ENCODE results near the gene PKP4. TPM values are rescaled to one million over a fixed set of nuclear protein-coding genes. Genes with fewer than 3 reads are reported as not detected.
"Not testable (repeated sequence)": the region's sequence is repeated elsewhere in the genome, so short reads cannot be mapped to it uniquely, and the experiment has no call there.

Gene PKP4
- total and polyA plus RNA-seq, 9 donors, result 22.7 to 60.9 (median 46.6) TPM

DNA sequence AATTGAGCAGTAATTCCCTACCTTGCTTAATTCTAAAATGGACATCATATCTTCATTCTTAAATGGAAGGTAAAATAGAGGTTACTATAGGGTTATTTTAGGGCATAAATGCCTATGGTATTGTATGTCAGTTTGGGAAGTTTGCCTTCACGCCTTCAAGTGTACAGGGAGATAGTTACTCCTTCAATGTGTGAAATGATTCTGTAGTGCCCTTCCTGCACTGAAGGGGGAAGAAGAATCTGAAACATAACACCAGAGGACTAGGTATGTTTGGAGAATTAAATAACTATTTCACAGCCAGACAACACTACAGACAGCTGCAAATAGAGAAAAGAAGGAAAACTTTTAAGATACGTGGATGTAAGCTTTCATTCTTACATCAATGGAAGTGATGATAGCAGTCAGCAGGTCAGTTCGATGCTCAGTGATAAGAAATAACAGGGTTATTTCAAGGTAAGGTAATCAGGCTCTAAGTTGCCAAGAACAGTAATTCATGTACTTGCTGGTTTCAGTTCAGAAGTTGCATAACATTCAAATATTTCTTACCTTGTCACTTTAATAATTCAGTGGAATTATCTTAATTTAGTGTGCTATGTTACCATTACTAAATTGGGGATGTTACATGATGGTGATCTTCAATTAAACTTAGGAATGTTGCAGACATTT, 4.0 kb downstream of the PKP4 start:
- 43 to 46% (median 45%) methylated on average over 3 of the region's 3 CpGs for WGBS, 3 donors
- Histone ChIP-seq H3K27ac (no peak overlapping the region), H3K27me3 (no peaks in the 10 kb centered on the region), H3K4me1 (ENCODE audit: insufficient read depth) (peaks cover 3% of the 10 kb centered on the region), H3K4me3 (no peak overlapping the region), H3K9me3 (no peaks in the 10 kb centered on the region), H3K36me3 (no peaks in the 10 kb centered on the region)
- intact Hi-C loops (cut with DNase I), result no loop called here
- TF ChIP-seq EP300 (IDR thresholded peaks at IDR 0.05) (no peak), POLR2A (IDR thresholded peaks at IDR 0.05) (no peak)
- TF ChIP-seq, protein P1, sequence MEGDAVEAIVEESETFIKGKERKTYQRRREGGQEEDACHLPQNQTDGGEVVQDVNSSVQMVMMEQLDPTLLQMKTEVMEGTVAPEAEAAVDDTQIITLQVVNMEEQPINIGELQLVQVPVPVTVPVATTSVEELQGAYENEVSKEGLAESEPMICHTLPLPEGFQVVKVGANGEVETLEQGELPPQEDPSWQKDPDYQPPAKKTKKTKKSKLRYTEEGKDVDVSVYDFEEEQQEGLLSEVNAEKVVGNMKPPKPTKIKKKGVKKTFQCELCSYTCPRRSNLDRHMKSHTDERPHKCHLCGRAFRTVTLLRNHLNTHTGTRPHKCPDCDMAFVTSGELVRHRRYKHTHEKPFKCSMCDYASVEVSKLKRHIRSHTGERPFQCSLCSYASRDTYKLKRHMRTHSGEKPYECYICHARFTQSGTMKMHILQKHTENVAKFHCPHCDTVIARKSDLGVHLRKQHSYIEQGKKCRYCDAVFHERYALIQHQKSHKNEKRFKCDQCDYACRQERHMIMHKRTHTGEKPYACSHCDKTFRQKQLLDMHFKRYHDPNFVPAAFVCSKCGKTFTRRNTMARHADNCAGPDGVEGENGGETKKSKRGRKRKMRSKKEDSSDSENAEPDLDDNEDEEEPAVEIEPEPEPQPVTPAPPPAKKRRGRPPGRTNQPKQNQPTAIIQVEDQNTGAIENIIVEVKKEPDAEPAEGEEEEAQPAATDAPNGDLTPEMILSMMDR (IDR thresholded peaks at IDR 0.05), result no peak
- no peak for DNase-seq

GRCh38 chr2:158463496-158464095, 6.8 kb downstream of the PKP4 start:
- Histone ChIP-seq H3K27me3 (no peaks in the 10 kb centered on the region), H3K27ac (no peak overlapping the region), H3K36me3 (no peaks in the 10 kb centered on the region), H3K9me3 (no peaks in the 10 kb centered on the region), H3K4me3 (no peak overlapping the region), H3K4me1 (ENCODE audit: insufficient read depth) (peaks cover 3% of the 10 kb centered on the region)
- TF ChIP-seq EP300 (IDR thresholded peaks at IDR 0.05), result no peak
- TF ChIP-seq, protein P1 (IDR thresholded peaks at IDR 0.05), result no peak
- no peak for TF ChIP-seq POLR2A (IDR thresholded peaks at IDR 0.05)
- intact Hi-C loops (cut with DNase I), result no loop called here
- WGBS, 3 donors, result 84 to 91% (median 90%) methylated on average over 6 of the region's 6 CpGs
- DNase-seq, result no peak

DNA sequence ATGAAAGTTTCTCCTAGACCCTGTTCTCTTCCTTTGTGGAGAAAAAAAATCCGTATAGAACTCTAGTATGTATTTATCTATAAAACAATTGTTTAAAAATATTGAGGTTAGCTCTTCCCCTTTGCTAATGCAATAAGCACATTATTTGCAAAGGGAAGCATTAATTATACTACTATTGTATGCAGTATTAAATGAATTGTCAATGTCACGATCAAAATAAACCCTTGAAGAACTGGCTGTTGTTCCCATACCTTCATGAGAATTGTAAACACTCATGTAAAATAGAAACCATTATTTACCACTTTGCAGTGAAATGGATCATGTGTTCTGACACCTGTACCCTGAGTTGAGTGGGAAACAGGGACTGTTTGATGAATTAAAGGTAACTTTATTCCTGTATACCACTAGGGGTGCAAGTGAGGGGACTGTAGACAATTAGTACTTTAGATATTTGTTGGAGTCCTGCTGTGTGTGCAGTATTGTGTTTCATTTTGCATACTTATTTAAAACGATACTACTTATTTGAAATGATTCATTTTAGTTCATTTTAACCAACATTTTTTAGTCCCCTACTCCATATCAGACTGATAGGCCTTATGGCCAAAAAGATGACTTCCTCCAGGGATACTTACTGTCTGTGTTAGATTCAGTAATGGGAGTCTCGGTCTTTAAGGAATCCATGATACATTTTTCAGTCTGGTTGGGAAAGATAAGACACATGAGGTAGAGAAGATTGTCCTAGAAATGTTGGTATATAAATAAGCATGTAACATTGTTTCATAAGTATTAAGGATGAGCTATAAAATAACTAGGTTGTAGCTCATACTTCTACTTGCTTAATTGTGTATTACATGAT, 7.9 kb downstream of the PKP4 start:
- TF ChIP-seq EP300 (IDR thresholded peaks at IDR 0.05) (no peak), POLR2A (IDR thresholded peaks at IDR 0.05) (no peak)
- Histone ChIP-seq H3K27ac (no peak overlapping the region), H3K9me3 (no peaks in the 10 kb centered on the region), H3K36me3 (no peaks in the 10 kb centered on the region), H3K4me3 (no peak overlapping the region), H3K27me3 (no peaks in the 10 kb centered on the region), H3K4me1 (ENCODE audit: insufficient read depth) (peaks cover 2% of the 10 kb centered on the region)
- 74 to 77% (median 76%) methylated on average over 4 of the region's 4 CpGs for WGBS, 3 donors
- intact Hi-C loops (cut with DNase I), result no loop called here
- DNase-seq, result no peak

GRCh38 chr2:158467248-158467647, 10.5 kb downstream of the PKP4 start:
- no peak overlapping the region for H3K4me3 ChIP-seq
- peaks cover 1% of the 10 kb centered on the region for H3K4me1 ChIP-seq (ENCODE audit: insufficient read depth)
- no peak for TF ChIP-seq POLR2A (IDR thresholded peaks at IDR 0.05)
- TF ChIP-seq, protein P1 (IDR thresholded peaks at IDR 0.05), result no peak
- no peak for TF ChIP-seq EP300 (IDR thresholded peaks at IDR 0.05)
- intact Hi-C loops (cut with DNase I), result no loop called here
- WGBS, 3 donors, result 96 to 98% (median 97%) methylated on average over 4 of the region's 4 CpGs
- H3K9me3 ChIP-seq, result no peaks in the 10 kb centered on the region
- no peak overlapping the region for H3K27ac ChIP-seq
- no peaks in the 10 kb centered on the region for H3K27me3 ChIP-seq
- DNase-seq, result no peak
- no peaks in the 10 kb centered on the region for H3K36me3 ChIP-seq

- WGBS, 3 donors, result 94 to 99% (median 99%) methylated on average over 3 of the region's 3 CpGs
- intact Hi-C loops (cut with DNase I), result not testable (repeated sequence)
Observed at GRCh38 chr2:158472829-158473228, 16.1 kb downstream of the PKP4 start.

DNA sequence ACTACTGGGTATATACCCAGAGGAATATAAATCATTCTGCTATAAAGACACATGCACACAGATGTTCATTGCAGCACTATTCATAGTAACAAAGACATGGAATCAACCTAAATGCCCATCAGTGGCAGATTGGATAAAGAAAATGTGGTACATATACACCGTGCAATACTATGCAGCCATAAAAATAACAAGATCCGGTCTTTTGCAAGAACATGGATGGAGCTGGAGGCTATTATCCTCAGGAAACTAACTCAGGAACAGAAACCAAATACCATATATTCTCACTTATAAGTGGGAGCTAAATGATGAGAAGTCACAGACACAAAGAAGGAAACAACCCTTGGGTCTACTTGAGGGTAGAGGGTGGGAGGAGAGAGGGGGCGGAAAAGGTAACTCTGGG, 16.5 kb downstream of the PKP4 start:
- DNase-seq; intact Hi-C loops (cut with DNase I); H3K27ac ChIP-seq; H3K9me3 ChIP-seq; H3K4me1 ChIP-seq (ENCODE audit: insufficient read depth); H3K4me3 ChIP-seq; H3K36me3 ChIP-seq; H3K27me3 ChIP-seq: not testable (repeated sequence)
- 97 to 99% (median 97%) methylated on average over 3 of the region's 3 CpGs for WGBS, 3 donors

More at GRCh38 chr2:158472829-158473228, 16.1 kb downstream of the PKP4 start:
- H3K4me3 ChIP-seq; H3K9me3 ChIP-seq; H3K4me1 ChIP-seq (ENCODE audit: insufficient read depth); DNase-seq; H3K36me3 ChIP-seq; H3K27me3 ChIP-seq; H3K27ac ChIP-seq: not testable (repeated sequence)

Measured in ovary (tissue), 9 donors.